Spleen (tissue), 7 donors: ENCODE data around the gene CCDC13.

Experiments
- POLR2A ChIP-seq, 3 donors: fragments of 450-650 bp; IDR thresholded peaks; one replicate each; pipeline ENCODE4 v1.5.1; 2017; ENCODE audit warnings: antibody characterized with exemption in 3 of 3, mild to moderate bottlenecking in 1 of 3
- TF ChIP-seq, protein P1 (sequence below), 11 experiments: fragments of 200-600 bp in 7 of 11; fragments of 450-650 bp in 4 of 11; sonication (generic) in 4 of 11; IDR thresholded peaks in 8 of 11; conservative IDR thresholded peaks in 3 of 11; 1 replicate in 7 of 11; 2 replicates in 4 of 11; pipeline versions ENCODE4 v1.4.0 to v1.8.0; 2016 to 2021; ENCODE audit warnings: antibody characterized with exemption in 11 of 11, inconsistent platforms in 4 of 11, mild to moderate bottlenecking in 1 of 11
- donor health status: DM: no; HTN: no; CAD: no; lungs with moderate emphysema.
- donor health status: DM: no; HTN: no; CAD: no.
- donor health status: DM: no; HTN: no; CAD: no.

DNA sequence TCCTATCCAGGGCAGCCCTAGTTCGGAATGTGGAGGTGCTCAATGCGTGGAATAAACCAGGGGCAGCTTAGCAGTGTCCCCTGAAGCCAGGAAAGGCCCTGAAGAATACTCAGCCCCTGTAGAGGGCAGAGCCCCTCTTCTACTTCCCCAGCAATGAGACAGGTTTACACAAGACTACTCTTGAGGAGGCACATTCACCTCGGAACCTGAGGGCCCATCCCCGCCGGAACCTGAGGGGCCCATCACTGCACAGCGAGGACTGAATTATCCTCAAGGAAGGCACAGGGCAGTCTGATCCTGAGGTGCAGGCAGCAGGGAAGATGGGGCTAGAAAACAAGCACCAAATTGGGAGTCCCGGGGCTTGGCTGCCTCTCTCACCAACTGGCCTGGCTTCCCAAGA lies 22.2 kb downstream of the CCDC13 start:
- TF ChIP-seq, protein P1, sequence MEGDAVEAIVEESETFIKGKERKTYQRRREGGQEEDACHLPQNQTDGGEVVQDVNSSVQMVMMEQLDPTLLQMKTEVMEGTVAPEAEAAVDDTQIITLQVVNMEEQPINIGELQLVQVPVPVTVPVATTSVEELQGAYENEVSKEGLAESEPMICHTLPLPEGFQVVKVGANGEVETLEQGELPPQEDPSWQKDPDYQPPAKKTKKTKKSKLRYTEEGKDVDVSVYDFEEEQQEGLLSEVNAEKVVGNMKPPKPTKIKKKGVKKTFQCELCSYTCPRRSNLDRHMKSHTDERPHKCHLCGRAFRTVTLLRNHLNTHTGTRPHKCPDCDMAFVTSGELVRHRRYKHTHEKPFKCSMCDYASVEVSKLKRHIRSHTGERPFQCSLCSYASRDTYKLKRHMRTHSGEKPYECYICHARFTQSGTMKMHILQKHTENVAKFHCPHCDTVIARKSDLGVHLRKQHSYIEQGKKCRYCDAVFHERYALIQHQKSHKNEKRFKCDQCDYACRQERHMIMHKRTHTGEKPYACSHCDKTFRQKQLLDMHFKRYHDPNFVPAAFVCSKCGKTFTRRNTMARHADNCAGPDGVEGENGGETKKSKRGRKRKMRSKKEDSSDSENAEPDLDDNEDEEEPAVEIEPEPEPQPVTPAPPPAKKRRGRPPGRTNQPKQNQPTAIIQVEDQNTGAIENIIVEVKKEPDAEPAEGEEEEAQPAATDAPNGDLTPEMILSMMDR (IDR thresholded peaks at IDR 0.05 in 8 of 11, conservative IDR thresholded peaks at IDR 0.05 in 3 of 11), result no peak
- TF ChIP-seq POLR2A (IDR thresholded peaks at IDR 0.05), result no peak
